CD4-positive, alpha-beta T cell treated with Interferon alpha-2 for 1 hour (primary cell): ENCODE results near the gene ADAM21.
"Not testable (repeated sequence)": the region's sequence is repeated elsewhere in the genome, so short reads cannot be mapped to it uniquely, and the experiment has no call there.

ENCODE experiments used
- DNase-seq, 2 donors: peaks; one replicate each; pipeline ENCODE4 v3.0.0-alpha.2; 2020 to 2022

The ADAM21 gene

GRCh38 chr14:70477356-70478105 is 25.6 kb downstream of the ADAM21 start:
- DNase-seq = not testable (repeated sequence)

GRCh38 chr14:70489579-70490200 is 37.7 kb downstream of the ADAM21 start:
- no peak for DNase-seq

- no peak for DNase-seq
Observed at GRCh38 chr14:70498191-70498590, 46.2 kb downstream of the ADAM21 start.
